ENCODE measurements around the gene IFITM1. TPM values are rescaled to one million over a fixed set of nuclear protein-coding genes. Genes with fewer than 3 reads are reported as not detected.
A peak's percentile ranks its signal among the peaks of the same experiment; 100 is the strongest.

The IFITM1 gene
- total RNA-seq, 1 donor from 2014 or later = 13.3 TPM

DNA sequence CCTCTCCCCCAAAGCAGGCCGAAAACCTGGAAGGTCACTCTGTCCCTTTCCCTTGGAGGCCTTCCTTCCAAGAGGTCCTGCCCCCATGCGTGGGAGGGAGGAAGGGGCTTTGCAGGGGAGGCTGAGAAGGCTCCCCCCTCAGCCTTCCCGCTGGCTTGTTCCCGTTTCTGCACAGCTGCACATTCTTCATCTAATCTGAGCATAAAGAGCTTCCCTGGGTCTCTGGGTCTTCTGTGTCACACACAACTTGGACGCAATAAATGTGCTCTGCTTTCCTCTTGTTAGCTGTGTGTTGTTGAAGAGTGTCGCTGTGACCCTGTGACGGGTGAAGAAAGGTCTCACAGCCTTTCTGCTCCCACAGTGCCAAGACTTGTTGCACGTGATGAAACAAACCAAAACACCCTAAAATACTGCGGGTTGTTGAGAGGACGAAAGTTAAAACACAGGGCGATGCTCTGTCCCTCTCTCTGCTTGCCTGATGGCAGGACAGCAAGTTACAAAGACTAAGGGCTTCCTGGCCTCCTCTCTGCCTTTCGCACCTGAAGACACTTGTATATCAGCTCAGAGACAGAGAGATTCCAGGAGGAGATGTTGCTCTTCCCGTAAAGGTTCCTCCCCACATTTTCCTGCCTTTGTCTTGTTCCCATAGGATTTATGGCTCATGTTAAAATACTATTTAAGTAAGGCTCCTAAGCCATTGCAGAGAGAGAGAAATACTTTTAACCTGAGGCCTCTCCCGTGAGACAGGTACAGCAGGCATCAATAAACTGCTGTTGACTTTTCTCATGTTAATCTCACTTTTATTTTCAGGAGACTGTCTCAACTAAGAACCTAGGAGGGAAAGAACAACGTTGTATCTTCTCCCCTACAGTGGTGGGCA is 22.2 kb downstream of the IFITM1 start:
- peaks cover 48% of the 10 kb centered on the region for H3K4me1 ChIP-seq
- H3K79me2 ChIP-seq (ENCODE audit: low read depth) = no peaks in the 10 kb centered on the region
- peak overlapping the region; percentile 74 for H3K4me2 ChIP-seq
- H4K20me1 ChIP-seq (ENCODE audit: low read depth) = no peaks in the 10 kb centered on the region
- H3K27me3 ChIP-seq = no peaks in the 10 kb centered on the region
- peaks cover 11% of the 10 kb centered on the region for H3K27me3 Mint-ChIP-seq (ENCODE audit: insufficient read depth, low read depth)
- no peak overlapping the region for H3K9ac ChIP-seq
- peaks cover 55% of the 10 kb centered on the region for H3K4me1 Mint-ChIP-seq
- H3K4me3 ChIP-seq = no peak overlapping the region
- peaks cover 38% of the 10 kb centered on the region for H3F3A ChIP-seq (ENCODE audit: low read depth)
- peaks cover 16% of the 10 kb centered on the region for H3K9me3 Mint-ChIP-seq
- peak overlapping the region; percentile 97 for H3K27ac Mint-ChIP-seq
- peaks cover 4% of the 10 kb centered on the region for H3K36me3 Mint-ChIP-seq
- peak; percentile 55 for DNase-seq (ENCODE audit: low spot score)
- peak overlapping the region; percentile 46 for H3K27ac ChIP-seq
- no peaks in the 10 kb centered on the region for H3K36me3 ChIP-seq
- H3K9me3 ChIP-seq (ENCODE audit: low read depth) = no peaks in the 10 kb centered on the region
- peak overlapping the region; percentile 1 for H2AFZ ChIP-seq (replicated peaks)
- TF ChIP-seq EZH2phosphoT487 (IDR thresholded peaks at IDR 0.05) (no peak), EZH2 (IDR thresholded peaks at IDR 0.05) (no peak)
- TF ChIP-seq, protein P1, sequence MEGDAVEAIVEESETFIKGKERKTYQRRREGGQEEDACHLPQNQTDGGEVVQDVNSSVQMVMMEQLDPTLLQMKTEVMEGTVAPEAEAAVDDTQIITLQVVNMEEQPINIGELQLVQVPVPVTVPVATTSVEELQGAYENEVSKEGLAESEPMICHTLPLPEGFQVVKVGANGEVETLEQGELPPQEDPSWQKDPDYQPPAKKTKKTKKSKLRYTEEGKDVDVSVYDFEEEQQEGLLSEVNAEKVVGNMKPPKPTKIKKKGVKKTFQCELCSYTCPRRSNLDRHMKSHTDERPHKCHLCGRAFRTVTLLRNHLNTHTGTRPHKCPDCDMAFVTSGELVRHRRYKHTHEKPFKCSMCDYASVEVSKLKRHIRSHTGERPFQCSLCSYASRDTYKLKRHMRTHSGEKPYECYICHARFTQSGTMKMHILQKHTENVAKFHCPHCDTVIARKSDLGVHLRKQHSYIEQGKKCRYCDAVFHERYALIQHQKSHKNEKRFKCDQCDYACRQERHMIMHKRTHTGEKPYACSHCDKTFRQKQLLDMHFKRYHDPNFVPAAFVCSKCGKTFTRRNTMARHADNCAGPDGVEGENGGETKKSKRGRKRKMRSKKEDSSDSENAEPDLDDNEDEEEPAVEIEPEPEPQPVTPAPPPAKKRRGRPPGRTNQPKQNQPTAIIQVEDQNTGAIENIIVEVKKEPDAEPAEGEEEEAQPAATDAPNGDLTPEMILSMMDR (IDR thresholded peaks at IDR 0.05) = no peak
- peak overlapping the region; percentile 59 for H3K4me3 Mint-ChIP-seq

DNA sequence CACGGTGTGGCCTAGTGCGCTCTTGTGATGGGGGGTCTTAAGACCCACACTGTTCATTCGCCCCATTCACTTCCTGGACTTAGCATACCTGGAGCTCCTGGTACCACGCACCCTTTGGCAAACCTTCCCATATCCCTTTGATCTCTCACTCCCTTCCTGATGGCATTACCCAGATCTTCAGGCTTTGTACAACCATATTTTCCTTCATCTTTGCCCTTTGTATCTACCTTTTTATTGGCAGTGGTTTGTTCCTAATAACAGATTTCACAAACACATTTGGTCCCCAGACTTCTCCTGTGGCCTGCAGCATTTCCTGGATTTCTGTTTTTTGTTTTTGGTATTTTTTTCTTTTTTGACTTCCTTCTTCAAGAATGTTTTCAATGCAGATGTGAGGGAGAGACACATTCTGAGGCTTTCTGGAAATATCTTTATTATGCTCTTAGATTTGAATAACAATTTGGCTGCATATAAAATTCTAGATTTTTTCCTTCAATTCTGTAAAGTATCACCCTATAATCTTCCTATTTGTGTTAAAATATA is 22.9 kb downstream of the IFITM1 start:
- no peak overlapping the region for H3K27ac ChIP-seq
- peaks cover 4% of the 10 kb centered on the region for H3K36me3 Mint-ChIP-seq
- no peak overlapping the region for H3K9ac ChIP-seq
- H3K4me2 ChIP-seq = no peak overlapping the region
- H3K27ac Mint-ChIP-seq = peak overlapping the region; percentile 97
- no peak for DNase-seq (ENCODE audit: low spot score)
- no peak for TF ChIP-seq EZH2phosphoT487 (IDR thresholded peaks at IDR 0.05)
- TF ChIP-seq, protein P1 (IDR thresholded peaks at IDR 0.05) = no peak
- no peak for TF ChIP-seq EZH2 (IDR thresholded peaks at IDR 0.05)
- H2AFZ ChIP-seq (replicated peaks) = peak overlapping the region; percentile 1
- H3K36me3 ChIP-seq = no peaks in the 10 kb centered on the region
- peaks cover 38% of the 10 kb centered on the region for H3F3A ChIP-seq (ENCODE audit: low read depth)
- H3K4me1 ChIP-seq = peaks cover 53% of the 10 kb centered on the region
- H3K9me3 ChIP-seq (ENCODE audit: low read depth) = no peaks in the 10 kb centered on the region
- H4K20me1 ChIP-seq (ENCODE audit: low read depth) = no peaks in the 10 kb centered on the region
- H3K79me2 ChIP-seq (ENCODE audit: low read depth) = no peaks in the 10 kb centered on the region
- H3K4me1 Mint-ChIP-seq = peaks cover 62% of the 10 kb centered on the region
- no peak overlapping the region for H3K4me3 Mint-ChIP-seq
- H3K27me3 ChIP-seq = no peaks in the 10 kb centered on the region
- peaks cover 11% of the 10 kb centered on the region for H3K9me3 Mint-ChIP-seq
- H3K27me3 Mint-ChIP-seq (ENCODE audit: insufficient read depth, low read depth) = peaks cover 16% of the 10 kb centered on the region
- H3K4me3 ChIP-seq = no peak overlapping the region

DNA sequence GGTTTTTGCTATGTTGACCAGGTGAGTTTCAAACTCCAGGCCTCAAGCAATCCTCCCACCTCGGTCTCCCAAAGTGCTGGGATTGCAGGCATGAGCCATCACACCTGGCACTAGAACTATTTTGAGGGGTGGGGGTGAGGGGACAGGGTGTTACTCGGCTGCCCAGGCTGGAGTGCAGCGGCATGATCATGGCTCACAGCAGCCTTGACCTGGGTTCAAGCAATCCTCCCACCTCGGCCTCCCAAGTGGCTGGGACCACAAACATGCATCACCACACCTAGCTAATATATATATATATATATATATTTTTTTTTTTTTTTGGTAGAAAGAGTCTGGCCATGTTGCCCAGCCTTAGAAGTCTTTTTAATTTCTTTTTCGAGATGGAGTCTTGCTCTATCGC is 23.9 kb downstream of the IFITM1 start:
- no peak overlapping the region for H3K27ac ChIP-seq
- no peak overlapping the region for H3K4me3 Mint-ChIP-seq
- no peak overlapping the region for H3K4me2 ChIP-seq
- H3K4me3 ChIP-seq = no peak overlapping the region
- peaks cover 47% of the 10 kb centered on the region for H3F3A ChIP-seq (ENCODE audit: low read depth)
- H3K27me3 ChIP-seq = no peaks in the 10 kb centered on the region
- H3K9me3 Mint-ChIP-seq = peaks cover 5% of the 10 kb centered on the region
- peaks cover 60% of the 10 kb centered on the region for H3K4me1 ChIP-seq
- DNase-seq (ENCODE audit: low spot score) = no peak
- H3K27ac Mint-ChIP-seq = no peak overlapping the region
- no peak overlapping the region for H2AFZ ChIP-seq (replicated peaks)
- H4K20me1 ChIP-seq (ENCODE audit: low read depth) = no peaks in the 10 kb centered on the region
- peaks cover 65% of the 10 kb centered on the region for H3K4me1 Mint-ChIP-seq
- H3K36me3 Mint-ChIP-seq = no peaks in the 10 kb centered on the region
- no peak overlapping the region for H3K9ac ChIP-seq
- H3K9me3 ChIP-seq (ENCODE audit: low read depth) = no peaks in the 10 kb centered on the region
- H3K36me3 ChIP-seq = no peaks in the 10 kb centered on the region
- TF ChIP-seq EZH2 (IDR thresholded peaks at IDR 0.05) (no peak), EZH2phosphoT487 (IDR thresholded peaks at IDR 0.05) (no peak)
- TF ChIP-seq, protein P1 (IDR thresholded peaks at IDR 0.05) = no peak
- no peaks in the 10 kb centered on the region for H3K79me2 ChIP-seq (ENCODE audit: low read depth)
- H3K27me3 Mint-ChIP-seq (ENCODE audit: insufficient read depth, low read depth) = peaks cover 10% of the 10 kb centered on the region
